Bronchial epithelial cell (primary cell): ENCODE measurements around the gene SLC26A11. TPM values are rescaled to one million over a fixed set of nuclear protein-coding genes. Genes with fewer than 3 reads are reported as not detected.

Experiments
- DNase-seq: peaks from one replicate; pipeline ENCODE4 v3.0.0-alpha.2; 2010; ENCODE audit warnings: low read depth
- FAIRE-seq: peaks from 2 replicates; lab custom pipeline; 2011; peaks lifted over from hg19 to GRCh38; lab: Jason Lieb, UNC
- H3K27me3 ChIP-seq: 2 replicates; pipeline ENCODE4 v1.5.1; 2011; ENCODE audit warnings: low read length; ENCODE audit not compliant: control insufficient read depth, insufficient read depth
- H3K36me3 ChIP-seq: 2 replicates; pipeline ENCODE4 v1.5.1; 2011; ENCODE audit warnings: low read length; ENCODE audit not compliant: control insufficient read depth, insufficient read depth
- H3K4me3 ChIP-seq: 2 replicates; pipeline ENCODE4 v1.5.1; 2011; ENCODE audit warnings: mild to moderate bottlenecking, low read depth, low read length, control low read depth
- total RNA-seq: library from RNA; depleted of rRNA; stranded (reverse); fragments of >200 nt; gene quantifications from 2 replicates; pipeline ENCODE4 v1.2.1, GENCODE V29; 2014
- TF ChIP-seq, protein P1 (sequence below): IDR thresholded peaks from 2 replicates; pipeline ENCODE4 v1.5.1; 2011; ENCODE audit warnings: mild to moderate bottlenecking, moderate library complexity, low read length, control low read depth, inconsistent platforms; ENCODE audit not compliant: insufficient read depth, severe bottlenecking

Gene SLC26A11
- total RNA-seq, 1 donor from 2014 or later: 1.3 TPM

DNA sequence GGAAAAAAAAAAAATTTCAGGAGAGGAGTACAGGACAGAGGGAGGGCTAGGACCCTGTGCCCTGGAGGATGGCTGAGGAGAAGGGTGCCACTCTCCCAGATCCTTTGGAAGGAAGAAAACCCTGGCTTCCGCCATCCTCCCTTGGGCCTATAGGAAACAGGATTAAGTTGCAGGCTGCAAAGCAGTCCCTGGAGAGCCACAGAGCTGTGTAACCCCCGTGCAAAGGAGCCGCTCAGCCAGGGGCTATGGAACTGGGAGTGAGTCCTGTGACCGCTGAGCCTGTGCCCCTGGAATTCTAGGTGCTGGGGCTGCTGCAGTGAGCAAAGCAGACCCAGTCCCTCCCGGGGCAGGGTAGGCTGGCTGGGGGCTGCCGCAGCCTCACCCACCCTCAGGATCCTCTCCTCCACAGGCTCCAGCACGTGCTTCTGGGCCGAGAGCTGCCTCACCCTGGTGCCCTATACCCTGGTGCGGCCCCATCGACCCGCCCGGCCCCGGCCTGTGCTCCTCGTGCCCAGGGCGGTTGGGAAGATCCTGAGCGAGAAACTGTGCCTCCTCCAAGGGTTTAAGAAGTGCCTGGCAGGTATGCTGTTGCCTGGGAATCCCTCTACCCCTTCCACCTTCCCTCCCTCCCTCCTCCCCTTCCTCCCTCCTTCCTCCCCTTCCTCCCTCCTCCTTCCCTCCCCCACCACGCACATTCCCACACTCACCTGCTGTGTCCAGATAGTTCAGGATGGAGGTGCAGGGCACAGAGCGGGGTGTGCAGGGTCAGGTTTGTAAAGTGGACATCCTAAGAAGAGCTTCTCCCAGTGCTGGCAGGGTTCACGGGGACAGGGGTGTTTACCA is 15.4 kb upstream of the SLC26A11 start:
- no peaks in the 10 kb centered on the region for H3K36me3 ChIP-seq

DNA sequence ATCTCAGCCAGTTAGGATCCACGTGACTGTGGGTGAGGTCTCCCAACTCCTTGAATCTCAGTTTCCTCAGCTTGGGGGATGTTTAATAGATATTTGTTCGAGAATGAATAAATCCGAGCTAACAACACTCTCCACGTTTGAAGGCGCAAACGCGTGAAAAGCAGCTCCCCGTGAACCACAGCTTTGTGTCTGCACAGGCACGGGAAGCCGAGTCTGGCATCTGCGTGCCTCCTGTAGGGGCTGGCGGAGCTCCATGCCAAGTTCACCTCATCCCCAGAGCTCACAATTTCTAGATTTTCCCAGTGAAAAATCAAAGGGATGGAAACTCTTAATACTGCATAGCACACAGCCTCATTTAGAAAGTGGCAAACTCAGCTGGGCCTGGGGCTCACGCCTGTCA is 14.4 kb upstream of the SLC26A11 start:
- Histone ChIP-seq H3K4me3 (no peak overlapping the region), H3K27me3 (peaks cover 3% of the 10 kb centered on the region), H3K36me3 (peaks cover 2% of the 10 kb centered on the region)
- FAIRE-seq (no peak), DNase-seq (no peak)
- TF ChIP-seq, protein P1, sequence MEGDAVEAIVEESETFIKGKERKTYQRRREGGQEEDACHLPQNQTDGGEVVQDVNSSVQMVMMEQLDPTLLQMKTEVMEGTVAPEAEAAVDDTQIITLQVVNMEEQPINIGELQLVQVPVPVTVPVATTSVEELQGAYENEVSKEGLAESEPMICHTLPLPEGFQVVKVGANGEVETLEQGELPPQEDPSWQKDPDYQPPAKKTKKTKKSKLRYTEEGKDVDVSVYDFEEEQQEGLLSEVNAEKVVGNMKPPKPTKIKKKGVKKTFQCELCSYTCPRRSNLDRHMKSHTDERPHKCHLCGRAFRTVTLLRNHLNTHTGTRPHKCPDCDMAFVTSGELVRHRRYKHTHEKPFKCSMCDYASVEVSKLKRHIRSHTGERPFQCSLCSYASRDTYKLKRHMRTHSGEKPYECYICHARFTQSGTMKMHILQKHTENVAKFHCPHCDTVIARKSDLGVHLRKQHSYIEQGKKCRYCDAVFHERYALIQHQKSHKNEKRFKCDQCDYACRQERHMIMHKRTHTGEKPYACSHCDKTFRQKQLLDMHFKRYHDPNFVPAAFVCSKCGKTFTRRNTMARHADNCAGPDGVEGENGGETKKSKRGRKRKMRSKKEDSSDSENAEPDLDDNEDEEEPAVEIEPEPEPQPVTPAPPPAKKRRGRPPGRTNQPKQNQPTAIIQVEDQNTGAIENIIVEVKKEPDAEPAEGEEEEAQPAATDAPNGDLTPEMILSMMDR: no peak

More for the DNA sequence above, 15.4 kb upstream of the SLC26A11 start:
- peaks cover 3% of the 10 kb centered on the region for H3K27me3 ChIP-seq
- DNase-seq: no peak
- H3K4me3 ChIP-seq: no peak overlapping the region
- no peak for FAIRE-seq
- TF ChIP-seq, protein P1: no peak

DNA sequence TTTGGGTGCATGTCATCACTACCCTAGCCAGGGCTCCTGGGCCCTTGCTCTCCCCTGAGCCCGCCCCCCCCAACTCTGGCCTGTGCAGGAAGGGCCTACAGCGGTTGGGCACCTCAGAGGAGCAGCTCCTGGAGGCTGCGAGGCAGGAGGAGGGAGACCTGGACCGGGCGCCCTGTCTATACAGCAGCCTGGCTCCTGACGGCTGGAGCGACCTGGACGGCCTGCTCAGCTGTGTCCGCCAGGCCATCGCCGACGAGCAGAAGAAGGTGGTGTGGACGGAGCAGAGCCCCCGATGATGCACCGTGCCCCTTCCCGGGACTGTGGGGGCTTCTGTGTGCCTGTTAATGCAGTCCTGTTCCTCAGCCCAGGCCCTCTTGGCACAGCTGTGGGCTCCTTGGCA is 12.2 kb upstream of the SLC26A11 start:
- H3K27me3 ChIP-seq: peaks cover 3% of the 10 kb centered on the region
- TF ChIP-seq, protein P1: no peak
- no peak for DNase-seq
- H3K4me3 ChIP-seq: no peak overlapping the region
- no peak for FAIRE-seq
- peaks cover 4% of the 10 kb centered on the region for H3K36me3 ChIP-seq

DNA sequence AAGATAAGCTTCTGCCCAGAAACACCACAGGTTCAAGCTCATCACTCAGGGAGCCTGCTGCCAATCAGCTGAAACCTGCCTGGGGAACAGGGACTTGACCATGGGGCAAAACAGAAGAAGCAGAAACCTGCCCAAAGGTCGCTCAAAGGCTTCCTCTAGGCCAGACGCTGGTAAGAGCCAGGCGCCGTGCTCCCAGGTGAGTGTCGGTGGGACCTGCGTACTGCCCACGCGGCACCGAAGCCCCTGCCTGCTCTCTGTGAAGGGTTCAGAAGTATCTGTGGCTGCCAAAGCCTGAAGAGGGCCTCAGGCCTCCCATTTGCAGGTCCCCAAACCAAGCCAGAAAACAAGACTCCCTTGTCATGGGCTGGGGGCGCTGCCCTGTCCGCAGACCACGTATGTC is 10.5 kb upstream of the SLC26A11 start:
- peaks cover 1% of the 10 kb centered on the region for H3K27me3 ChIP-seq
- TF ChIP-seq, protein P1: no peak
- H3K4me3 ChIP-seq: no peak overlapping the region
- peaks cover 4% of the 10 kb centered on the region for H3K36me3 ChIP-seq
- no peak for DNase-seq
- no peak for FAIRE-seq

DNA sequence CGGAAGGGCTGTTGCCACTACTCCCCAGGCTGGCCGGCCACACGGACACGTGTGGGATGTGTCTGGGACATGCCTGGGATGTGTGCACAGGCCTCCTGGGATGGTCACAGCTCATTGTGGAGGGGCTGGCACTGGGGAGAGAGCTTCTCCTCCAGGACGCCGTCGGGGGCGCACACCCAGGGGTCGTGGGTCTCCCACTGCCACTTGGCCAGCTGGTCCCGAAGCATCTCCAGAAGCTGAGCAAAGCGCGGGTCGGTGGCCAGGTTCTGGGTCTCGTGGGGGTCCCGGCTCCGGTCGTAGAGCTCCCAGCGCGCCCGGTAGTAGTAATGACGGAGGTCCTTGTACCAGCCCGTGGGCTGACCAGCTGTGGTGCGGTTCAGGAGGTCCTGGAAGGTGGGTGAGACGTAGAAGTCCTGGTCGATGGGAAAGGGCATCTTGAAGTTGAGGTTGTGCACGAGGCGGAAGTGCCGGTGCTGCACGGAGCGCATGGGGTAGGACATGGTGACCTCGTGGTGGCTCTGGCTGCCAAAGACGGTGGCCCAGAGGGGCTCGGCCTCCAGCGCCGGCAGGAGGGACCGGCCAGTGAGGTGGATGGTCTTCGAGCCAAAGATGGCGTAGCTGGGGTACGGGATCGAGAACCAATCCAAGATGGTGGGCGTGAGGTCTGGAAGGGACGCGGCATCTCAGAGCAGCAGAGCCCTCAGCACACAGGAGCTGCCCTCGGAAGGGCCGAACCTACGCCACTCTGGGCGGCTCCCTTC is 9.7 kb upstream of the SLC26A11 start:
- TF ChIP-seq, protein P1: no peak
- no peaks in the 10 kb centered on the region for H3K27me3 ChIP-seq
- no peak overlapping the region for H3K4me3 ChIP-seq
- FAIRE-seq: no peak
- peaks cover 4% of the 10 kb centered on the region for H3K36me3 ChIP-seq
- DNase-seq: no peak
